ENCODE data around the gene GDPD4.
"Not testable (repeated sequence)": the region's sequence is repeated elsewhere in the genome, so short reads cannot be mapped to it uniquely, and the experiment has no call there.

The GDPD4 gene

DNA sequence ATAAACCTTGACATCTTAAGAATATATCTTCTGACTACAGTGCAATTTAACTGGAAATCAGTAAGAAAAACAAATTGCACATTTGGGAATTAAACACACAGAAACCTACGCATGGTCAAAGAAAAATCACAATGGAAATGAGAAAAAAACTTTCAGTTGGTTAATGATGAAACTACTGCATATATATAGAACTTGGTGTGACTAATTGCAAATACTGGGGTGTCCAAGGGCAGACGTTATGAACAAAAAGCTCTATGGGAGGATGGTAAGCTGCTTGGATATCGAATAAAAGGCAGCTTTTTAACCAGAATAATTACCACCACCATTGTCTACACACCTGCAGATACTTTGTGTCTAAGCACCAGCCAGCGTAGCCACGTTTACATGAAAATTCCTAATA, 791 bp downstream of the GDPD4 start:
- no peak for TF ChIP-seq CTCF (conservative IDR thresholded peaks at IDR 0.05; ENCODE audit: low read depth, low read length)
- no peak overlapping the region for H3K9ac ChIP-seq
- no peaks in the 10 kb centered on the region for H3K4me1 ChIP-seq (ENCODE audit: low read depth, poor library complexity, severe bottlenecking)
- H3K36me3 ChIP-seq (ENCODE audit: insufficient read depth): no peaks in the 10 kb centered on the region; the same call in 1 of the 2 replicates
- no peaks in the 10 kb centered on the region for H3K27me3 ChIP-seq (ENCODE audit: insufficient read depth, low read depth)
- H4K20me1 ChIP-seq (ENCODE audit: insufficient read depth): no peaks in the 10 kb centered on the region
- no peak overlapping the region for H3K4me2 ChIP-seq
- H3K79me2 ChIP-seq (ENCODE audit: insufficient read depth, low read depth): no peaks in the 10 kb centered on the region
- no peak overlapping the region for H3K27ac ChIP-seq
- no peak overlapping the region for H2AFZ ChIP-seq (ENCODE audit: low read depth)
- no peak overlapping the region for H3K4me3 ChIP-seq (IDR thresholded peaks at IDR 0.05; ENCODE audit: insufficient read depth, low read depth, low read length)

DNA sequence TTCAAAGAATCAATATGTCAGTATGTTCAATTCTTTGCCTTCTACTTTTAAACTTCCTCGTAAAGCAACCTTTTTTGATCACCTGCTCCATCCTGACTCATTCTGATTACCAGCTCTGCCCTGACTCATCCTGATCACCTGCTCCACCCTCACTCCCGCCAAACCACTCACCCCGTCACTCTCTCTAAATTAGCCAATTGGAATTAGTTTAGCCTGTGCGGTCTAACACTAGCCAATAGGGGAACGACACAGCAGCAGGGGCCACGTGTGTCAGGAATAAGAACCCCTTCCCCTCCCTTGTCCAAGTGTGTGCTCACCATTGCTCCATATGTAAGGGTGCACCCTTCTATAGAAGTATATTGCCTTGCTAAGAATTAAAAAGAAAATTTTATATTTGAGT, 1.5 kb downstream of the GDPD4 start:
- H3K79me2 ChIP-seq (ENCODE audit: insufficient read depth, low read depth); H2AFZ ChIP-seq (ENCODE audit: low read depth); H3K27ac ChIP-seq; H3K4me1 ChIP-seq (ENCODE audit: low read depth, poor library complexity, severe bottlenecking); H3K36me3 ChIP-seq (ENCODE audit: insufficient read depth); H3K27me3 ChIP-seq (ENCODE audit: insufficient read depth, low read depth); H3K4me3 ChIP-seq (IDR thresholded peaks at IDR 0.05; ENCODE audit: insufficient read depth, low read depth, low read length); H3K4me2 ChIP-seq; H4K20me1 ChIP-seq (ENCODE audit: insufficient read depth); H3K9ac ChIP-seq: not testable (repeated sequence)

GRCh38 chr11:77299528-77299993, 1.9 kb downstream of the GDPD4 start:
- Histone ChIP-seq H3K27ac (no peak overlapping the region), H2AFZ (ENCODE audit: low read depth) (no peak overlapping the region)

GRCh38 chr11:77294040-77294439, 7.4 kb downstream of the GDPD4 start:
- TF ChIP-seq CTCF (conservative IDR thresholded peaks at IDR 0.05; ENCODE audit: low read depth, low read length): no peak
- Histone ChIP-seq H2AFZ (ENCODE audit: low read depth) (no peak overlapping the region), H3K79me2 (ENCODE audit: insufficient read depth, low read depth) (no peaks in the 10 kb centered on the region), H3K36me3 (ENCODE audit: insufficient read depth) (no peaks in the 10 kb centered on the region), H3K4me3 (IDR thresholded peaks at IDR 0.05; ENCODE audit: insufficient read depth, low read depth, low read length) (no peak overlapping the region), H3K4me1 (ENCODE audit: low read depth, poor library complexity, severe bottlenecking) (no peaks in the 10 kb centered on the region), H4K20me1 (ENCODE audit: insufficient read depth) (no peaks in the 10 kb centered on the region), H3K9ac (no peak overlapping the region), H3K4me2 (no peak overlapping the region), H3K27me3 (ENCODE audit: insufficient read depth, low read depth) (no peaks in the 10 kb centered on the region), H3K27ac (no peak overlapping the region)

More at GRCh38 chr11:77299528-77299993, 1.9 kb downstream of the GDPD4 start:
- Histone ChIP-seq H3K4me1 (ENCODE audit: low read depth, poor library complexity, severe bottlenecking) (no peaks in the 10 kb centered on the region), H4K20me1 (ENCODE audit: insufficient read depth) (no peaks in the 10 kb centered on the region), H3K4me2 (no peak overlapping the region), H3K27me3 (ENCODE audit: insufficient read depth, low read depth) (no peaks in the 10 kb centered on the region), H3K79me2 (ENCODE audit: insufficient read depth, low read depth) (no peaks in the 10 kb centered on the region), H3K36me3 (ENCODE audit: insufficient read depth) (no peaks in the 10 kb centered on the region; the same call in 1 of the 2 replicates), H3K9ac (no peak overlapping the region), H3K4me3 (IDR thresholded peaks at IDR 0.05; ENCODE audit: insufficient read depth, low read depth, low read length) (no peak overlapping the region)
- TF ChIP-seq CTCF (conservative IDR thresholded peaks at IDR 0.05; ENCODE audit: low read depth, low read length): no peak

GRCh38 chr11:77289737-77290136, 11.7 kb downstream of the GDPD4 start:
- no peak overlapping the region for H3K4me2 ChIP-seq
- no peaks in the 10 kb centered on the region for H3K27me3 ChIP-seq (ENCODE audit: insufficient read depth, low read depth)
- H2AFZ ChIP-seq (ENCODE audit: low read depth): no peak overlapping the region
- no peaks in the 10 kb centered on the region for H3K4me1 ChIP-seq (ENCODE audit: low read depth, poor library complexity, severe bottlenecking)
- no peaks in the 10 kb centered on the region for H3K79me2 ChIP-seq (ENCODE audit: insufficient read depth, low read depth)
- TF ChIP-seq CTCF (conservative IDR thresholded peaks at IDR 0.05; ENCODE audit: low read depth, low read length): no peak
- no peaks in the 10 kb centered on the region for H3K36me3 ChIP-seq (ENCODE audit: insufficient read depth)
- no peak overlapping the region for H3K4me3 ChIP-seq (IDR thresholded peaks at IDR 0.05; ENCODE audit: insufficient read depth, low read depth, low read length)
- H3K27ac ChIP-seq: no peak overlapping the region
- no peaks in the 10 kb centered on the region for H4K20me1 ChIP-seq (ENCODE audit: insufficient read depth)
- H3K9ac ChIP-seq: no peak overlapping the region

Measured in KMS-11 (cell line).